HCEC 1CT (cell line): ENCODE results near the gene SDCCAG8.
A peak's percentile ranks its signal among the peaks of the same experiment; 100 is the strongest.

Experiments used
- DNase-seq: peaks from one replicate; pipeline ENCODE4 v3.0.0-alpha.2; 2017

Gene SDCCAG8

GRCh38 chr1:243428617-243429342, 172.9 kb downstream of the SDCCAG8 start:
- DNase-seq: no peak

- no peak for DNase-seq
These were observed 175.8 kb downstream of the SDCCAG8 start for GRCh38 chr1:243431591-243431990.

- DNase-seq: no peak
These were observed 176.3 kb downstream of the SDCCAG8 start for GRCh38 chr1:243432136-243432535.

GRCh38 chr1:243433737-243434370, 178.0 kb downstream of the SDCCAG8 start:
- DNase-seq: no peak

GRCh38 chr1:243434594-243434993, 178.8 kb downstream of the SDCCAG8 start:
- DNase-seq: no peak

- DNase-seq: no peak
These were observed 180.0 kb downstream of the SDCCAG8 start for GRCh38 chr1:243435836-243436235.

- no peak for DNase-seq
These were observed 182.3 kb downstream of the SDCCAG8 start for GRCh38 chr1:243438146-243438545.

GRCh38 chr1:243438815-243439214, 183.0 kb downstream of the SDCCAG8 start:
- no peak for DNase-seq

GRCh38 chr1:243440406-243440805, 184.6 kb downstream of the SDCCAG8 start:
- no peak for DNase-seq

- no peak for DNase-seq
These were observed 185.8 kb downstream of the SDCCAG8 start for GRCh38 chr1:243441601-243442000.

GRCh38 chr1:243443557-243443956, 187.7 kb downstream of the SDCCAG8 start:
- DNase-seq: no peak

- peak; percentile 48 for DNase-seq
These were observed 191.5 kb downstream of the SDCCAG8 start for GRCh38 chr1:243447347-243447746.

GRCh38 chr1:243447844-243448243, 192.0 kb downstream of the SDCCAG8 start:
- no peak for DNase-seq

- DNase-seq: no peak
These were observed 193.5 kb downstream of the SDCCAG8 start for GRCh38 chr1:243449373-243449772.

- no peak for DNase-seq
These were observed 196.3 kb downstream of the SDCCAG8 start for GRCh38 chr1:243452092-243452491.

GRCh38 chr1:243454328-243454997, 198.6 kb downstream of the SDCCAG8 start:
- no peak for DNase-seq

GRCh38 chr1:243455760-243456651, 200.2 kb downstream of the SDCCAG8 start:
- DNase-seq: no peak

GRCh38 chr1:243457363-243457982, 201.6 kb downstream of the SDCCAG8 start:
- DNase-seq: no peak

GRCh38 chr1:243459059-243459458, 203.2 kb downstream of the SDCCAG8 start:
- DNase-seq: no peak

GRCh38 chr1:243461700-243462099, 205.9 kb downstream of the SDCCAG8 start:
- DNase-seq: no peak

GRCh38 chr1:243462929-243463697, 207.3 kb downstream of the SDCCAG8 start:
- no peak for DNase-seq

GRCh38 chr1:243465081-243465480, 209.2 kb downstream of the SDCCAG8 start:
- DNase-seq: no peak
